Mucosa of descending colon (tissue), 3 donors: Measurements from ENCODE around the gene TIAM2. TPM values are rescaled to one million over a fixed set of nuclear protein-coding genes. Genes with fewer than 3 reads are reported as not detected.
"Not testable (repeated sequence)": the region's sequence is repeated elsewhere in the genome, so short reads cannot be mapped to it uniquely, and the experiment has no call there.

Source experiments
- ATAC-seq: fragments of 200-7000 bp; cut with Tn5 transposase; one replicate; pipeline ENCODE4 v1.9.1; 2020; ENCODE audit warnings: mild to moderate bottlenecking, moderate library complexity
- DNase-seq, 3 donors: peaks; one replicate each; pipeline ENCODE4 v3.0.0-alpha.2; 2020
- H3K36me3 ChIP-seq: fragments of 200-600 bp; one replicate; pipeline ENCODE4 v1.8.0; 2021; ENCODE audit warnings: low read depth, mild to moderate bottlenecking
- H3K4me1 ChIP-seq: fragments of 200-600 bp; one replicate; pipeline ENCODE4 v1.8.0; 2021; ENCODE audit warnings: low read depth, mild to moderate bottlenecking
- H3K4me3 ChIP-seq: fragments of 200-600 bp; one replicate; pipeline ENCODE4 v1.8.0; 2021; ENCODE audit warnings: mild to moderate bottlenecking
- H3K9me3 ChIP-seq: fragments of 200-600 bp; one replicate; pipeline ENCODE4 v1.8.0; 2021; ENCODE audit warnings: mild to moderate bottlenecking
- CTCF ChIP-seq: fragments of 200-600 bp; IDR thresholded peaks from one replicate; pipeline ENCODE4 v1.8.0; 2022; ENCODE audit warnings: antibody characterized with exemption, mild to moderate bottlenecking
- intact Hi-C, 2 donors: fragments of 100-400 bp; cut with DNase I in 1 of 2; cut with micrococcal nuclease in 1 of 2; formaldehyde crosslinking; loops; one replicate each; pipeline versions ENCODE4 v1.11.0 to v1.11.1; 2022; cut with DNase I, micrococcal nuclease
- total RNA-seq, 3 donors: library from RNA; stranded (reverse); fragmentation: NEBNext Ultra II Directional in 2 of 3; extraction: Animal tissue kit (Norgen Biotek cat#: 25700) in 2 of 3; gene quantifications; one replicate each; pipeline versions ENCODE4 v1.2.1 to v1.2.4, GENCODE V29; 2021 to 2023
- donor health status: DM: no; HTN: no; CAD: no; lungs with moderate emphysema.
- donor health status: DM: no; HTN: no; CAD: no.
- donor health status: DM: no; HTN: yes; CAD: no.

The TIAM2 gene
- total RNA-seq, 3 donors from 2014 or later: 4.2 to 12.2 (median 9.8) TPM

GRCh38 chr6:155100087-155100486, 105.0 kb downstream of the TIAM2 start:
- DNase-seq (no peak), ATAC-seq (no peak)
- TF ChIP-seq CTCF: no peak
- H3K4me3 ChIP-seq: no peak overlapping the region
- intact Hi-C loops: no loop called here
- H3K4me1 ChIP-seq: no peaks in the 10 kb centered on the region
- H3K9me3 ChIP-seq: no peaks in the 10 kb centered on the region
- H3K36me3 ChIP-seq: no peaks in the 10 kb centered on the region

DNA sequence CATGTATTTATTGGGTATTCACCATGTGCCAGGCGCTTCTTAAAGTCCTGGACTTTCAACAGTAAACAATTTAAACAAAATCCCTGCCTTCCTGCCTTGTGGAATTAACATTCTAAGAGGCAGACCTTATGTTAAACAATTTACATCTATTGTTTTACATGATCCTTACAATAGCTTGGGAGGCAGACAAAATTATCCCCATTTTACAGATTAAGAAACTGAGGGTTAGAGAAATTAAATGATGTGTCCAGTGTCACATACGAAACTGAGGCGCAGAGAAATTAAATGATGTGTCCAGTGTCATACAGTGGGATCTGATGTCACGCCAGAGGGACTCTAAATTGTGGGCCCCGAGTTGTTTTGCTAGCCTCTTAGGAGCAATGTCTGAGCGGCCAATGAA, 105.5 kb downstream of the TIAM2 start:
- no peak overlapping the region for H3K4me3 ChIP-seq
- ATAC-seq (no peak), DNase-seq (no peak)
- H3K4me1 ChIP-seq: no peaks in the 10 kb centered on the region
- no peaks in the 10 kb centered on the region for H3K9me3 ChIP-seq
- intact Hi-C loops: no loop called here
- H3K36me3 ChIP-seq: no peaks in the 10 kb centered on the region
- no peak for TF ChIP-seq CTCF

DNA sequence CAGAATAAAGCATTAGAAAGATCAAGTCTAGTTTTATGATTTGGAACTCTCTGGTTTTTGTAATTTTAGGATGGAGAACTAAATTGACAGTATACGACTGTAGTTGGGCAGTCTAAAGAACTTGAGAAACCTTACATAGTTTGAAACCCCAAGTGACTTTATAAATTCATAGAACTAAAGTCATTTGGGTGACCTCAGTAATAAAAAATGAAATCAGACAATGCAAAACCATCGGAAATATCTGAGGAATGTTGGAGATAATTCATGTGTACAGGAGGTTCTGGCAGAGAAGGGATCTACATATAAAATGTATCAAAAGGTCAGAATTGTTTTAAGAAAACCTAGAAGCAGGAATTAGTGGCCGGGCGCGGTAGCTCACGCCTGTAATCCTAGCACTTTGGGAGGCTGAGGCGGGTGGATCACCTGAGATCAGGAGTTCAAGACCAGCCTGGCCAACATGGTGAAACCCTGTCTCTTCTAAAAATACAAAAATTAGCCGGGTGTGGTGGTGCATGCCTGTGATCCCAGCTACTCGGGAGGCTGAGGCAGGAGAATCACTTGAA, 108.0 kb downstream of the TIAM2 start:
- ATAC-seq, DNase-seq, intact Hi-C loops, H3K36me3 ChIP-seq, H3K9me3 ChIP-seq, H3K4me3 ChIP-seq, H3K4me1 ChIP-seq: not testable (repeated sequence)

- Histone ChIP-seq H3K4me1 (no peaks in the 10 kb centered on the region), H3K36me3 (no peaks in the 10 kb centered on the region), H3K4me3 (no peak overlapping the region), H3K9me3 (no peaks in the 10 kb centered on the region)
- ATAC-seq: no peak
- no peak for DNase-seq
- intact Hi-C loops: no loop called here
- TF ChIP-seq CTCF: no peak
Observed at GRCh38 chr6:155103816-155104366, 108.8 kb downstream of the TIAM2 start.

GRCh38 chr6:155106456-155107115, 111.5 kb downstream of the TIAM2 start:
- Histone ChIP-seq H3K4me1 (no peaks in the 10 kb centered on the region), H3K9me3 (no peaks in the 10 kb centered on the region), H3K36me3 (no peaks in the 10 kb centered on the region), H3K4me3 (no peak overlapping the region)
- no peak for DNase-seq
- TF ChIP-seq CTCF: no peak
- intact Hi-C loops: no loop called here
- no peak for ATAC-seq

DNA sequence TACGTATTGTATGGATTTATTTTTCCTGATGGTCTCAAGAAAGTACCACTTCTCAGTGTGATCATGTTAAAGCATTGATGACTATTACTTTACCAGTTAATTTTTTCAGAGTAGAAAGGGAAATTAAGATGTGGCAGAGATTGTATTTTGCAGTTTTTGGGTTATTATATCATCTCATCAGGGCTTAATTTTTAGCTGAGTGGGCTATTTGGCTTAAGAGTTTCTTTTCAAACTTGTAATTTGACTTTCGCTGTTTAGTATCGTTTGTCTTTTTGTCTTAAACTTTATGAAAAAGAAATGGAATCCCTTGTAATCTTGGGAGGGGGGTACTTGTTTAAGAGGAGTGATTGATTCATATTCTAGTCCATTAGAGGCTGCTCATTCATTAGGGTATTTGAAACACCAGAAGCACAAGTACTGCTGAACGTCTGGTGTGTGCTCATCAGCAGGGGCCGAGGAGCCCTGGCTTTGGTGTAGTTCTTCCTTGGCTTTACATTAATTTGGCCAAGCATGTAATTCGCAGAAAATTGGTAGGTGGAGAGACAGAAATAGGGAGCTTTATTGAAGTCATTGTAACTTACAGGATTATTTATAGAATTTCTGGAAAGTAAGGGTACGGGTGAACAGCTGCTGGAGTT, 112.4 kb downstream of the TIAM2 start:
- H3K9me3 ChIP-seq: no peaks in the 10 kb centered on the region
- DNase-seq (no peak), ATAC-seq (no peak)
- H3K4me3 ChIP-seq: no peak overlapping the region
- H3K4me1 ChIP-seq: no peaks in the 10 kb centered on the region
- no peaks in the 10 kb centered on the region for H3K36me3 ChIP-seq
- TF ChIP-seq CTCF: no peak
- intact Hi-C loops: no loop called here
